Glomerular visceral epithelial cell (primary cell): ENCODE data around the gene COX7A2L.
"Not testable (repeated sequence)": the region's sequence is repeated elsewhere in the genome, so short reads cannot be mapped to it uniquely, and the experiment has no call there.

Experiments
- DNase-seq: peaks from one replicate; pipeline ENCODE4 v3.0.0-alpha.2; 2016; ENCODE audit errors: extremely low spot score

COX7A2L gene

GRCh38 chr2:42339191-42339912 lies 21.7 kb downstream of the COX7A2L start:
- DNase-seq: no peak

GRCh38 chr2:42338567-42339190 lies 22.3 kb downstream of the COX7A2L start:
- DNase-seq: no peak

DNA sequence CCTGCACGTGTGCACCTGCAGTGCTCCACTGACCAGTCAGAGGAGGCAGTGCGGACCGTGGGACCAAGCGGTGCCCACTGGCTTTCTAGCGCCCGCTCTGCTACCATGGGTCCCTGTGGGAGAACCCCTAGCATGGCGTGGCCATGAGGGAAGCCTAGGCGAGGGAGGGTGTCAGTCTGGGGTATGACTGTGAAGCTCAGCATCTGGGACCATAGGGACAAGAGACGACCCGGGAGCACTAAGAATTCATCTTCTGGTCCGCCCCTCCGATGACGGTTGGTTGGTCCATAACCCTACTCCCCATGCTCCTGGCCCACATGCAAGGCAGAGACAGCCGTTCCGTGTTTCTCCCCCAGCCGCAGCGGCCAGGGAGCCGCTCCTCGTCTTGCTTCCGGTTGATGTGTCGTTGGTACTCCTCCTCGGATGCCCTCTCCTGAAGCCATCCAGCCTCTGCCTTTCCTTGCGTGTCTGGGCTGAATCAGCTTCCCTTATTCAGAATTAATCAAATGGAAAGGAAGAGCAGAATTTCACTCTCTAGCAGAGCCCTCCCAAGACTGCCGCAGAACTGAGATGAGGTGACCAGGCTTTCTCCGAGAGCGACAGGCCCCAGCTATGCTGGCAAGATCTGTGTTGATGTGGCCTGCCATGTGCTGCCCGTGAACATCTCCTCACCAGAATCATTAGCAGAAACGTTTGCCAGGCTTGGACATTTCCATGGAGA lies 23.0 kb downstream of the COX7A2L start:
- no peak for DNase-seq

- no peak for DNase-seq
Observed at GRCh38 chr2:42337356-42337820, 23.6 kb downstream of the COX7A2L start.

DNA sequence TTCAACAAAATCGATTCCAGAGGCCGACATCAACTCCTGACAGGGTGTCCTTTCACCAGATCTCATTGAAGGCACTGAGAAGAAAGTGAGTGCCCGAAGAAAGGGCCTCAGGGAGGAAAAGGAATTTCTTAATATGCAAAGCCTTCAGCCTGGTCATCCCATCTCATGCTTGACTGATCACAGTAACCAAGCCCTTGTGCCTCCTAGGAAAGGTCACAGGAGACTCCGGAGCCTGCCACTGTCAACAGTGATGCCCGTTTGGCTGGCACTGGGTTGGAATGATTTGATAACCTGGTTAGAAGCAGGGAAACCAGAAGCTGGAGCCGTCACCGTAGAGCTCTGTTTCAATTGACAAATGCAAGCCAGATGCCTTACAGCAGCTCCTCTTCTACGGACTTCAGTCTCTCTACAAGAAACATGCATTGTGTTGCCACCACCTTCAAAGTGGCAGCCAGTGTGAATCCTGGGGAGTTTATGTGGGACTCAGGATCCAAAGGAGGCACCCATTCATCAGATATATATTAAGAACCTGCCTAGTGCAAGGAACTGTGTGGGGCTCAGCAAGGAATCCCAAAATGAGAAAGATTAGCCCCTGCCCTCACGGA lies 24.6 kb downstream of the COX7A2L start:
- DNase-seq: peak; percentile 22

- DNase-seq: no peak
Observed at GRCh38 chr2:42335514-42336104, 25.4 kb downstream of the COX7A2L start.

DNA sequence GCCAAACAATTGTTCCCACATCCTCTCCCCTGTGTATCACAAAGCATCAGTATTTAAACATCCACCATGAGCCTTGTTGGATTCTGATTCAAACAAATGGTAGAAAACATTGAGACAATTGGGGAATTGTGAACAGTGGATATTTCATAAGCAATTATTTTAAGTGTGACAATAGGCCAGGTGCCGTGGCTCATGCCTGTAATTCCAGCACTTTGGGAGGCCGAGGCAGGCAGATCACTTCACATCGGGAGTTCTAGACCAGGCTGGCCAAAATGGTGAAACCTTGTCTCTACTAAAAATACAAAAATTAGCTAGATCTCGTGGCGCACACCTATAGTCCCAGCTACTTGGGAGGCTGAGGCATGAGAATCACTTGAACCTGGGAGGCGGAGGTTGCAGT lies 26.2 kb downstream of the COX7A2L start:
- DNase-seq: not testable (repeated sequence)

DNA sequence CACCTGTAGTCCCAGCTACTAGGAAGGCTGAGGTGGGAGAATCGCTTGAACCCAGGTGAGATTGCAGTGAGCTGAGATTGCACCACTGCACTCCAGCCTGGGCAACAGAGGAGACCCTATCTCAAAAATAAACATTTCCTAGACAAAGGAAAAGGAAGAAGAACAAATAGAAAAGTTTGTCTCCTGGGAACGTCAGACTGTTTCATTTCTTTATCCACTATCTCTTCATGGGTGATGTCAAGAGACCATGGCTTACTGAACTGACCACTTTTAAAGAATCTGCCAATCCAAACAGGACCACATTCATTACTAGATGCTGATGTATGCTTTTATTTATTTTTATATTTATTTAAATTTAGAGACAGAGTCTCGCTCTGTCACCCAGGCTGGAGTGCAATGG lies 26.8 kb downstream of the COX7A2L start:
- no peak for DNase-seq

- no peak for DNase-seq
Observed at GRCh38 chr2:42333579-42333978, 27.4 kb downstream of the COX7A2L start.

GRCh38 chr2:42332575-42332974 lies 28.4 kb downstream of the COX7A2L start:
- no peak for DNase-seq

- DNase-seq: no peak
Observed at GRCh38 chr2:42331569-42332284, 29.3 kb downstream of the COX7A2L start.

- no peak for DNase-seq
Observed at GRCh38 chr2:42329736-42330135, 31.3 kb downstream of the COX7A2L start.

- no peak for DNase-seq
Observed at GRCh38 chr2:42328923-42329322, 32.1 kb downstream of the COX7A2L start.

GRCh38 chr2:42328148-42328833 lies 32.7 kb downstream of the COX7A2L start:
- peak; percentile 25 for DNase-seq

DNA sequence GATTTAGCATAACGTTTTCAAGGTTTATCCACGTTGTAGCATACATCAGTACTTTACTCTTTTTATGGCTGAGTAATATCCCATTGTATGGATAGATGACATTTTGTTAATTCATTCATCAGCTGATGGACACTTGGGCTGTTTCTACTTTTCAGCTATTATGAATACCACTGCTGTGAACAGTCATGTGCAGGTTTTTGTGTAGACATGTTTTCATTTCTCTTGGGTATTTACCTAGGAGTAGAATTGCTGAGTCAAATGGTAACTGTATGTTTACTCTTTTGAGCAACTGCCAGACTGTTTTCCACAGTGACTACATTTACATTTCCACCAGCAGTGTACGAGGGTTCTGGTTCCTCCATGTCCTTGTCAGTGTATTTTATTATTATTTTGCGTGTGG lies 33.9 kb downstream of the COX7A2L start:
- no peak for DNase-seq

GRCh38 chr2:42325609-42326008 lies 35.4 kb downstream of the COX7A2L start:
- no peak for DNase-seq

DNA sequence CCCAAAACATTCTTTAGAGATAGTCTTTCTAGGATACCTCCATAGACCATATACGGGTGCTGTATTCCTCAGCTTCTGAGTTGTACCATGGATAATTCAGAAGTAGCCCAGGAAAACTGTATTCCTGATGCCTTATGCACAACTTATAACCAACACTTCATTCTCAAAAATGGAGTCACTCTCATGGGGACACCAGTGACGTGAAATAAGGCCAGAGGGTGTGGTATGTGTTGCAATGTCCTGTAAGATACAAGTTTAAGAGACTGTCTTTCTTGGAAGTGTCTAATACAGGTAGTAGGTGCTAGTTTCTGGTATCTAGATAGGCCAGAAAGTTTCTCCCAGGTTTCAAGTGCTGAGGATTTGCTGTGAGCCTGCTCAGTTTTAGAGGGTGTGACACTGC lies 36.1 kb downstream of the COX7A2L start:
- DNase-seq: no peak

GRCh38 chr2:42324244-42324643 lies 36.8 kb downstream of the COX7A2L start:
- no peak for DNase-seq

DNA sequence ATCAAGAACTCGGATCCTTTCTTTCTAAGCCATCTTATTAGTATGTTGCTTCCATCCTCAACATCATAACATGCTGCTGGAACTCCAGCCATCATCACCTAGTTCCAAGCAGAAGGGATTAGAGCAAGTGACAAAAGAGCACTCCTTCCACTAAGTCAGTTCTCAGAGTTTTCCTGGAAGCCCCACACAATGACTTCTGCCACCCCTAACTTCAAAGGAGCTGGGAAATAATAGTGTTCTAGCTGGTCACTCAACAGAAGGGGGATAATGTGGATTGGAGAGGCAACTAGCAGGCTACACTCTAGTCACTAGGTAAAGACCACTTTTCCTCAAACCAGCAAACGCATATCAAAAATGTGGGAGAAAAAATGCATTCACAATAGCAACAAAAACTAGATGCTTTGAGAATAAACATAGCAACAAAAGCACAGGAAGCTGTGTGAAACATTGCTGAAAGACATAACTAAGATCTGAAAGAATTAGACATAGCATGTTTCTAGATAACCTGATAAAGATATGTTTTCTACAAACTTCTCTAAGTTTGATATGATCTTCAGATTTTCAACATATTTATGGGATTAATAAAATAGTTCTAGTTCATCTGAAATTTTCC lies 39.5 kb downstream of the COX7A2L start:
- no peak for DNase-seq

DNA sequence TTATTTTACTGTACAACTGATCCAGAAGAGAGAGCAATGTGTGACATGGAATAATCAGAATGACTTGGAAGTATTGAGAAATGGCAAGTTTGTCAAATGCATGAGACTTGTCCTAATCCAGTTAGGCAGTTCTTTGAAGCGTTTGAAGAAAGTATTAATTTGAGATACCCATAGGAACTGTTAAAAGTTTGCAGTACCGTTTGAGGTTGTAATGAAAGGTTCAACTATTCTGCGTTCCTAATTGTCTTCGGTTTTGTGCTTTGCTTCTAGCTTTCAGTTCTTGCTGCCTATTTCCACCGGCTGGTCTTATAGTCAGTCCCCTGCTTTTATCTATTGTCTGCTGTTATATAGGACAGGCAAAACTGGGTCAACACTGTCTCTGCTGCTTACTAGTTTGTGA lies 41.8 kb downstream of the COX7A2L start:
- DNase-seq: no peak
